Fibroblast of the aortic adventitia (primary cell): ENCODE results near the gene C21orf58. TPM values are rescaled to one million over a fixed set of nuclear protein-coding genes. Genes with fewer than 3 reads are reported as not detected.

Experiments
- DNase-seq: peaks from one replicate; pipeline ENCODE4 v3.0.0-alpha.2; 2010; ENCODE audit warnings: low read depth
- H3K4me3 ChIP-seq: 2 replicates; pipeline ENCODE4 v1.5.1; 2011; ENCODE audit warnings: low read depth, mild to moderate bottlenecking, control low read depth, low read length, moderate library complexity
- total RNA-seq: library from RNA; depleted of rRNA; stranded (reverse); fragments of >200 nt; gene quantifications from 2 replicates; pipeline ENCODE4 v1.2.3, GENCODE V29; 2012; ENCODE audit warnings: low replicate concordance
- TF ChIP-seq, protein P1 (sequence below): IDR thresholded peaks from 2 replicates; pipeline ENCODE4 v1.5.1; 2011; ENCODE audit warnings: mild to moderate bottlenecking, low read length, control low read depth, inconsistent platforms; ENCODE audit not compliant: insufficient read depth

C21orf58 gene
- total RNA-seq, 1 donor, result 10.2 TPM

DNA sequence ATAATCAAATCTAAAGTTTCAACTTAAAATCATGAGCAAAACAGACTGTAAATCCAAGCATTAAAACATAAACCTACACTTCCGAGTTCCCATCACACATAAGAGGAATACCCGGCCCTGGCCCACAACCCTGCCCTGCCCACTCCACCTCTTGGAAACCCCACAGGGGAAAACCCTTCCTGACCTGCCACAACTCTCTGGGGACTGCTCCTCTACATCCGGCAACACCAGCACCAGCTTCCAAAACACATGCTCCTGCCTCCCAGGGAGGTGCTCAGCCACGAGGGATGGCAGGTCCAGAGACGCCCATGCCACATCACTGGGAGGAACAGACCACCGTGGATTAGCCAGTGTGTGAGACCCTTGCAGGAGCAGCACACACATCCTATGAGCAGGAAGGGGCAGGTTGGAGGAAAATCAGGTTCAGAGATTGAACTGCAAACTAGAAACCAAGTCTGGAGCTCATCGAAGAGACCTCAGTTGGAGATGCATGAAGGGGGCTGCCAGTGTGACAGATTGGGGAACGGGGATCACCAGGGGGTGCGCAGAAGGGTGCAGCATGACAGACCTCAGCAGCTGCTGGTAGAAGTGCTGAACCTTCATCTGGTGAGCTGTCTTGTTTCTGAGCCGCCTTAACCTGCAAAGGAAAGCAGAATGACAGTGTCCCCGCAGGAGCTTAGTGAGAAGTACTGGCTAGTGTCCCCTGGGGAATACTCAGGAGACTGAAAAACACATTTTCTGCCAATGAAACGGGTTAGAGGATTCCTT, 69.3 kb downstream of the C21orf58 start:
- no peak overlapping the region for H3K4me3 ChIP-seq
- TF ChIP-seq, protein P1, sequence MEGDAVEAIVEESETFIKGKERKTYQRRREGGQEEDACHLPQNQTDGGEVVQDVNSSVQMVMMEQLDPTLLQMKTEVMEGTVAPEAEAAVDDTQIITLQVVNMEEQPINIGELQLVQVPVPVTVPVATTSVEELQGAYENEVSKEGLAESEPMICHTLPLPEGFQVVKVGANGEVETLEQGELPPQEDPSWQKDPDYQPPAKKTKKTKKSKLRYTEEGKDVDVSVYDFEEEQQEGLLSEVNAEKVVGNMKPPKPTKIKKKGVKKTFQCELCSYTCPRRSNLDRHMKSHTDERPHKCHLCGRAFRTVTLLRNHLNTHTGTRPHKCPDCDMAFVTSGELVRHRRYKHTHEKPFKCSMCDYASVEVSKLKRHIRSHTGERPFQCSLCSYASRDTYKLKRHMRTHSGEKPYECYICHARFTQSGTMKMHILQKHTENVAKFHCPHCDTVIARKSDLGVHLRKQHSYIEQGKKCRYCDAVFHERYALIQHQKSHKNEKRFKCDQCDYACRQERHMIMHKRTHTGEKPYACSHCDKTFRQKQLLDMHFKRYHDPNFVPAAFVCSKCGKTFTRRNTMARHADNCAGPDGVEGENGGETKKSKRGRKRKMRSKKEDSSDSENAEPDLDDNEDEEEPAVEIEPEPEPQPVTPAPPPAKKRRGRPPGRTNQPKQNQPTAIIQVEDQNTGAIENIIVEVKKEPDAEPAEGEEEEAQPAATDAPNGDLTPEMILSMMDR, result no peak
- no peak for DNase-seq

DNA sequence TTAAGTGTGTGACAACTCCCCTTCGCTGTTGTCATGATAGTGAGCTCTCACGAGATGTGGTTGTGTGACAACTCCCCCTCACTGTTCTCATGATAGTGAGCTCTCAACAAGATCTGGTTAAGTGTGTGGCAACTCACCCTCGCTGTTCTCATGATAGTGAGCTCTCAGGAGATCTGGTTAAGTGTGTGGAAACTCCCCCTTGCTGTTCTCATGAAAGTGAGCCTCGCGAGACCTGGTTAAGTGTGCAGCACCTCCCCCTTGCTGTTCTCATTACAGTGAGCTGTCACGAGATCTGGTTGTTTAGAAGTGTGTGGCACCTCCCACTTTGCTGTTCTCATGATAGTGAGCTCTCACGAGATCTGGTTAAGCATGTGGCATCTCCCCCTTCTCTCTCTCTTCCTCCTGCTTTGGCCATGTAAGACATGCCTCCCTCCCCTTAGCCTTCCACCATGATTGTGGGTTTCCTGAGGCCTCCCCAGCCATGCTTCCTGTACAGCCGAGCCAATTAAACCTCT, 70.0 kb downstream of the C21orf58 start:
- H3K4me3 ChIP-seq, result no peak overlapping the region
- TF ChIP-seq, protein P1, result no peak
- DNase-seq, result no peak

GRCh38 chr21:46252840-46253239, 70.8 kb downstream of the C21orf58 start:
- no peak for DNase-seq
- TF ChIP-seq, protein P1, result no peak
- no peak overlapping the region for H3K4me3 ChIP-seq

Other genes starting within 250 kb of the C21orf58 start
- gene COL6A2, start 225.8 kb downstream of the C21orf58 start, total RNA-seq, result 1,068 and 5,275 TPM in 2 replicates
- gene FTCD, start 168.3 kb downstream of the C21orf58 start, total RNA-seq, result 0.25 and 0.27 TPM in 2 replicates
- 6.1 and 9.4 TPM in 2 replicates for gene SPATC1L, start 139.4 kb downstream of the C21orf58 start, total RNA-seq
- 67.2 and 124 TPM in 2 replicates for gene LSS, start 95.1 kb downstream of the C21orf58 start, total RNA-seq
- gene MCM3AP, start 38.3 kb downstream of the C21orf58 start, total RNA-seq, result 66.4 and 77.4 TPM in 2 replicates
- 16.5 and 22.4 TPM in 2 replicates for gene YBEY, start 37.5 kb downstream of the C21orf58 start, total RNA-seq
- 27.8 and 40.3 TPM in 2 replicates for gene PCNT, start 286 bp upstream of the C21orf58 start, total RNA-seq
- 26.5 and 34.4 TPM in 2 replicates for gene DIP2A, start 135.0 kb upstream of the C21orf58 start, total RNA-seq